ENCODE results near the gene COQ8A. TPM values are rescaled to one million over a fixed set of nuclear protein-coding genes. Genes with fewer than 3 reads are reported as not detected.

The COQ8A gene
- total and polyA plus RNA-seq, 2 donors (not counting 1 experiment from before 2014, with no cell fraction given) = 3.8 to 19.7 TPM

- Histone ChIP-seq H4K20me1 (ENCODE audit: control insufficient read depth, extremely low read depth, insufficient read depth, low read length) (no peaks in the 10 kb centered on the region), H3K9ac (ENCODE audit: insufficient read depth, low read length) (no peak overlapping the region), H3K4me1 (ENCODE audit: control insufficient read depth, extremely low read depth, insufficient read depth, low read length) (no peaks in the 10 kb centered on the region), H3K4me2 (ENCODE audit: extremely low read depth, insufficient read depth, low read length) (no peak overlapping the region), H3K9me3 (ENCODE audit: control insufficient read depth, insufficient read depth, low read depth, low read length) (no peaks in the 10 kb centered on the region), H3K27ac (ENCODE audit: insufficient read depth, low read length) (no peak overlapping the region), H3K4me3 (replicated peaks in 1 of 4; ENCODE audit: control extremely low read depth in 1 of 4, insufficient read depth in 1 of 4, low read depth in 3 of 4, low read length in 4 of 4) (no peak overlapping the region), H2AFZ (ENCODE audit: low read length) (no peak overlapping the region), H3K36me3 (ENCODE audit: control insufficient read depth, insufficient read depth, low read length) (no peaks in the 10 kb centered on the region), H3K27me3 (ENCODE audit: control insufficient read depth, insufficient read depth, low read length) (no peaks in the 10 kb centered on the region), H3K79me2 (ENCODE audit: control insufficient read depth, insufficient read depth, low read length) (no peaks in the 10 kb centered on the region)
- no peak for DNase-seq (ENCODE audit: low read depth in 2 of 2)
- TF ChIP-seq, protein P1, sequence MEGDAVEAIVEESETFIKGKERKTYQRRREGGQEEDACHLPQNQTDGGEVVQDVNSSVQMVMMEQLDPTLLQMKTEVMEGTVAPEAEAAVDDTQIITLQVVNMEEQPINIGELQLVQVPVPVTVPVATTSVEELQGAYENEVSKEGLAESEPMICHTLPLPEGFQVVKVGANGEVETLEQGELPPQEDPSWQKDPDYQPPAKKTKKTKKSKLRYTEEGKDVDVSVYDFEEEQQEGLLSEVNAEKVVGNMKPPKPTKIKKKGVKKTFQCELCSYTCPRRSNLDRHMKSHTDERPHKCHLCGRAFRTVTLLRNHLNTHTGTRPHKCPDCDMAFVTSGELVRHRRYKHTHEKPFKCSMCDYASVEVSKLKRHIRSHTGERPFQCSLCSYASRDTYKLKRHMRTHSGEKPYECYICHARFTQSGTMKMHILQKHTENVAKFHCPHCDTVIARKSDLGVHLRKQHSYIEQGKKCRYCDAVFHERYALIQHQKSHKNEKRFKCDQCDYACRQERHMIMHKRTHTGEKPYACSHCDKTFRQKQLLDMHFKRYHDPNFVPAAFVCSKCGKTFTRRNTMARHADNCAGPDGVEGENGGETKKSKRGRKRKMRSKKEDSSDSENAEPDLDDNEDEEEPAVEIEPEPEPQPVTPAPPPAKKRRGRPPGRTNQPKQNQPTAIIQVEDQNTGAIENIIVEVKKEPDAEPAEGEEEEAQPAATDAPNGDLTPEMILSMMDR (conservative IDR thresholded peaks at IDR 0.05 in 1 of 2, IDR thresholded peaks at IDR 0.05 in 1 of 2; ENCODE audit: low read depth in 1 of 2, low read length in 2 of 2) = no peak
- no peak for TF ChIP-seq EZH2 (IDR thresholded peaks at IDR 0.05; ENCODE audit: low read length, missing control alignments)
These were observed 45.2 kb downstream of the COQ8A start for GRCh38 chr1:226985239-226985838.

DNA sequence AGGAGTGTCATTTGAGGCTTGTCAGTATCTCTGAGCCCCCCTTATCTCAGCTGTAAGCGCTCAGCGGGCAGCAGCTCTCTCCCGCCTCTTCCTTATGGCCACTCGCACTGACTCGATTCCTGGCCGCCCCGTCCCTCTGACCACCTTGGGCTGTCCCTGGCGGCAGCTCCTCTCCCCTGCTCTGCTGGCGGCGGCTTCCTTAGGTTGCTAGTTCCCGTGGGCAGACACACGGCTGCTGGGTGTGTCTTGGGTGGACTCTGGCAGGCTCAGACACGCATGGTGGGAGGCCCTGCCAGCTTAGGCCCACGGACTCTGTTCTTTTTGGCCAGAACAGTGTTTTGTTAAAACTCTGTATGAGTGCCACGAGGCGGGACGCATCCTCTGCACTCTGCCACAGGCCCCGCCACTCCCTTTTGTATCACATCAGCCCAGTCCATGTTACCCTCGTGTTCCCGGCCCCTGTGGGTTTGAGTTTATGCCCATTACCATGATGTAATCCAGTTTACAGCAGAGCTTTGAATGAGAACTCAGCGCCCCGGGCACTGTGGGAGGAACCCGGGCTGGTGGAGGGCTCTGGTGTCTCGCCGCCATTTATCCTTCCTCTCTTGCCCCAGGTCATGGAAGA lies 45.9 kb downstream of the COQ8A start:
- Histone ChIP-seq H3K27ac (ENCODE audit: insufficient read depth, low read length) (no peak overlapping the region), H3K4me1 (ENCODE audit: control insufficient read depth, extremely low read depth, insufficient read depth, low read length) (no peaks in the 10 kb centered on the region), H4K20me1 (ENCODE audit: control insufficient read depth, extremely low read depth, insufficient read depth, low read length) (no peaks in the 10 kb centered on the region), H2AFZ (ENCODE audit: low read length) (no peak overlapping the region), H3K4me2 (ENCODE audit: extremely low read depth, insufficient read depth, low read length) (no peak overlapping the region), H3K79me2 (ENCODE audit: control insufficient read depth, insufficient read depth, low read length) (no peaks in the 10 kb centered on the region), H3K36me3 (ENCODE audit: control insufficient read depth, insufficient read depth, low read length) (no peaks in the 10 kb centered on the region), H3K27me3 (ENCODE audit: control insufficient read depth, insufficient read depth, low read length) (no peaks in the 10 kb centered on the region), H3K9ac (ENCODE audit: insufficient read depth, low read length) (no peak overlapping the region), H3K4me3 (replicated peaks in 1 of 4; ENCODE audit: control extremely low read depth in 1 of 4, insufficient read depth in 1 of 4, low read depth in 3 of 4, low read length in 4 of 4) (no peak overlapping the region), H3K9me3 (ENCODE audit: control insufficient read depth, insufficient read depth, low read depth, low read length) (no peaks in the 10 kb centered on the region)
- TF ChIP-seq EZH2 (IDR thresholded peaks at IDR 0.05; ENCODE audit: low read length, missing control alignments) = no peak
- TF ChIP-seq, protein P1 (conservative IDR thresholded peaks at IDR 0.05 in 1 of 2, IDR thresholded peaks at IDR 0.05 in 1 of 2; ENCODE audit: low read depth in 1 of 2, low read length in 2 of 2) = no peak
- DNase-seq (ENCODE audit: low read depth in 2 of 2) = no peak

GRCh38 chr1:226986496-226987178 lies 46.5 kb downstream of the COQ8A start:
- Histone ChIP-seq H3K27ac (ENCODE audit: insufficient read depth, low read length) (no peak overlapping the region), H3K4me2 (ENCODE audit: extremely low read depth, insufficient read depth, low read length) (no peak overlapping the region), H4K20me1 (ENCODE audit: control insufficient read depth, extremely low read depth, insufficient read depth, low read length) (no peaks in the 10 kb centered on the region), H2AFZ (ENCODE audit: low read length) (no peak overlapping the region), H3K36me3 (ENCODE audit: control insufficient read depth, insufficient read depth, low read length) (no peaks in the 10 kb centered on the region), H3K79me2 (ENCODE audit: control insufficient read depth, insufficient read depth, low read length) (no peaks in the 10 kb centered on the region), H3K9me3 (ENCODE audit: control insufficient read depth, insufficient read depth, low read depth, low read length) (no peaks in the 10 kb centered on the region), H3K27me3 (ENCODE audit: control insufficient read depth, insufficient read depth, low read length) (no peaks in the 10 kb centered on the region), H3K9ac (ENCODE audit: insufficient read depth, low read length) (no peak overlapping the region), H3K4me3 (replicated peaks in 1 of 4; ENCODE audit: control extremely low read depth in 1 of 4, insufficient read depth in 1 of 4, low read depth in 3 of 4, low read length in 4 of 4) (no peak overlapping the region), H3K4me1 (ENCODE audit: control insufficient read depth, extremely low read depth, insufficient read depth, low read length) (no peaks in the 10 kb centered on the region)
- no peak for TF ChIP-seq EZH2 (IDR thresholded peaks at IDR 0.05; ENCODE audit: low read length, missing control alignments)
- TF ChIP-seq, protein P1 (conservative IDR thresholded peaks at IDR 0.05 in 1 of 2, IDR thresholded peaks at IDR 0.05 in 1 of 2; ENCODE audit: low read depth in 1 of 2, low read length in 2 of 2) = no peak
- DNase-seq (ENCODE audit: low read depth in 2 of 2) = no peak

Measured in fibroblast of lung (primary cell).